Measurements from ENCODE around the gene BOLA3.
"Not testable (repeated sequence)": the region's sequence is repeated elsewhere in the genome, so short reads cannot be mapped to it uniquely, and the experiment has no call there.

The BOLA3 gene

GRCh38 chr2:74101574-74102300 is 46.0 kb downstream of the BOLA3 start:
- no peak for DNase-seq

- DNase-seq = no peak
These were observed 47.2 kb downstream of the BOLA3 start for GRCh38 chr2:74100254-74101216.

- DNase-seq = no peak
These were observed 47.9 kb downstream of the BOLA3 start for GRCh38 chr2:74099835-74100234.

- DNase-seq = no peak
These were observed 48.4 kb downstream of the BOLA3 start for GRCh38 chr2:74099271-74099670.

GRCh38 chr2:74097574-74097973 is 50.1 kb downstream of the BOLA3 start:
- DNase-seq = no peak

- DNase-seq = no peak
These were observed 51.7 kb downstream of the BOLA3 start for GRCh38 chr2:74096052-74096451.

GRCh38 chr2:74095632-74096031 is 52.1 kb downstream of the BOLA3 start:
- DNase-seq = no peak

GRCh38 chr2:74094291-74094690 is 53.4 kb downstream of the BOLA3 start:
- DNase-seq = no peak

GRCh38 chr2:74093840-74094239 is 53.9 kb downstream of the BOLA3 start:
- no peak for DNase-seq

- no peak for DNase-seq
These were observed 54.3 kb downstream of the BOLA3 start for GRCh38 chr2:74093426-74093825.

- DNase-seq = no peak
These were observed 55.4 kb downstream of the BOLA3 start for GRCh38 chr2:74092275-74092674.

GRCh38 chr2:74091391-74091790 is 56.3 kb downstream of the BOLA3 start:
- DNase-seq = no peak

- DNase-seq = no peak
These were observed 57.6 kb downstream of the BOLA3 start for GRCh38 chr2:74089816-74090745.

- DNase-seq = not testable (repeated sequence)
These were observed 59.0 kb downstream of the BOLA3 start for GRCh38 chr2:74088676-74089075.

- no peak for DNase-seq
These were observed 60.0 kb downstream of the BOLA3 start for GRCh38 chr2:74087696-74088095.

GRCh38 chr2:74086021-74086420 is 61.7 kb downstream of the BOLA3 start:
- no peak for DNase-seq
